GM12878 (cell line): ENCODE measurements around the gene DCUN1D3. TPM values are rescaled to one million over a fixed set of nuclear protein-coding genes. Genes with fewer than 3 reads are reported as not detected.

ENCODE experiments used
- BACH1 ChIP-seq: fragments of 450-650 bp; IDR thresholded peaks from 2 replicates; pipeline ENCODE4 v1.6.1; 2017; ENCODE audit warnings: mild to moderate bottlenecking, borderline replicate concordance
- BHLHE40 ChIP-seq, 2 experiments: fragments of 450-650 bp in 1 of 2; IDR thresholded peaks; 2 replicates each; pipeline ENCODE4 v1.6.1; 2011 to 2017; ENCODE audit warnings: low read depth in 2 of 2, borderline replicate concordance in 1 of 2, improper control_type of control experiment in 1 of 2, low read length in 1 of 2, mild to moderate bottlenecking in 1 of 2
- CBX3 ChIP-seq: fragments of 200-600 bp; sonication (generic); IDR thresholded peaks from 2 replicates; pipeline ENCODE4 v1.6.1; 2016; ENCODE audit warnings: low read depth, borderline replicate concordance
- CBX5 ChIP-seq: sonication (generic); IDR thresholded peaks from 2 replicates; pipeline ENCODE4 v1.6.1; 2016; ENCODE audit warnings: low read depth, moderate library complexity, mild to moderate bottlenecking, inconsistent platforms
- CREM ChIP-seq: IDR thresholded peaks from 2 replicates; pipeline ENCODE4 v1.6.1; 2014; ENCODE audit warnings: antibody characterized with exemption, low read depth
- EP300 ChIP-seq, 2 experiments: fragments of 150-350 bp in 1 of 2; IDR thresholded peaks; 2 replicates each; pipeline ENCODE4 v1.6.1; 2011 to 2012; ENCODE audit warnings: low read depth in 2 of 2, low read length in 2 of 2, borderline replicate concordance in 1 of 2, improper control_type of control experiment in 1 of 2, inconsistent platforms in 1 of 2; ENCODE audit not compliant: control insufficient read depth in 1 of 2
- GATAD2B ChIP-seq: fragments of 450-650 bp; conservative IDR thresholded peaks from 2 replicates; pipeline ENCODE4 v1.6.1; 2017; ENCODE audit warnings: low read depth, mild to moderate bottlenecking, moderate library complexity
- HCFC1 ChIP-seq: fragments of 150-350 bp; IDR thresholded peaks from 2 replicates; pipeline ENCODE4 v1.6.1; 2014; ENCODE audit warnings: low read length
- HDAC2 ChIP-seq: fragments of 200-600 bp; sonication (generic); IDR thresholded peaks from 2 replicates; pipeline ENCODE4 v1.6.1; 2017
- IRF4 ChIP-seq: IDR thresholded peaks from 2 replicates; pipeline ENCODE4 v1.6.1; 2011; ENCODE audit warnings: low read depth, low read length
- KLF5 ChIP-seq: fragments of 450-650 bp; IDR thresholded peaks from 2 replicates; pipeline ENCODE4 v1.6.1; 2014; ENCODE audit warnings: mild to moderate bottlenecking; ENCODE audit not compliant: partially characterized antibody
- MEF2B ChIP-seq: fragments of 450-650 bp; IDR thresholded peaks from 2 replicates; pipeline ENCODE4 v1.6.1; 2018; ENCODE audit warnings: mild to moderate bottlenecking, moderate library complexity; ENCODE audit not compliant: partially characterized antibody, poor library complexity, severe bottlenecking
- MYB ChIP-seq: fragments of 150-350 bp; IDR thresholded peaks from 2 replicates; pipeline ENCODE4 v1.6.1; 2014; ENCODE audit warnings: mild to moderate bottlenecking, low read depth, low read length, borderline replicate concordance
- NR2F1 ChIP-seq: fragments of 450-650 bp; conservative IDR thresholded peaks from 2 replicates; pipeline ENCODE4 v1.6.1; 2017; ENCODE audit warnings: mild to moderate bottlenecking
- POLR2A ChIP-seq: IDR thresholded peaks from 2 replicates; pipeline ENCODE4 v1.6.1; 2011; ENCODE audit warnings: low read depth, mild to moderate bottlenecking, low read length
- SIX5 ChIP-seq: IDR thresholded peaks from 2 replicates; pipeline ENCODE4 v1.6.1; 2011; ENCODE audit warnings: mild to moderate bottlenecking, low read depth, low read length, moderate library complexity; ENCODE audit not compliant: severe bottlenecking
- SMC3 ChIP-seq: IDR thresholded peaks from 2 replicates; pipeline ENCODE4 v1.6.1; 2011; ENCODE audit warnings: low read length, improper control_type of control experiment, borderline replicate concordance
- TCF12 ChIP-seq: IDR thresholded peaks from 2 replicates; pipeline ENCODE4 v1.6.1; 2011; ENCODE audit warnings: low read depth, mild to moderate bottlenecking, low read length
- TCF7 ChIP-seq: IDR thresholded peaks from 2 replicates; pipeline ENCODE4 v1.6.1; 2014; ENCODE audit warnings: antibody characterized with exemption, borderline replicate concordance
- ZNF207 ChIP-seq: fragments of 450-650 bp; IDR thresholded peaks from 2 replicates; pipeline ENCODE4 v1.6.1; 2014; ENCODE audit warnings: antibody characterized with exemption, mild to moderate bottlenecking, borderline replicate concordance
- ZNF217 ChIP-seq: fragments of 450-650 bp; IDR thresholded peaks from 2 replicates; pipeline ENCODE4 v1.6.1; 2017; ENCODE audit warnings: antibody characterized with exemption, mild to moderate bottlenecking
- polyA plus RNA-seq, 11 experiments: library from polyadenylated mRNA; depleted of rRNA in 4 of 11; unstranded in 6 of 11; stranded (reverse) in 5 of 11; fragments of >200 nt; fragmentation: Nextera tagmentation in 4 of 11; fragmentation: Illumina TruSeq in 1 of 11; extraction: Ambion mirVana in 4 of 11; extraction: Trizol in 1 of 11; gene quantifications; 1 replicate in 1 of 11; 2 replicates in 10 of 11; pipeline versions ENCODE4 v1.2.1 to v1.2.3, GENCODE V29; 2011 to 2016; ENCODE audit warnings: inconsistent platforms in 2 of 11, missing spikeins in 2 of 11, low read depth in 1 of 11
- total RNA-seq, 4 experiments: library from RNA; depleted of rRNA in 3 of 4; stranded (reverse); fragments of >200 nt in 3 of 4; fragmentation: Illumina TruSeq in 1 of 4; extraction: Trizol in 1 of 4; gene quantifications; 2 replicates each; pipeline versions ENCODE4 v1.2.1 to v1.2.3, GENCODE V29; 2013 to 2021
- TF ChIP-seq, protein P1 (sequence below): IDR thresholded peaks from 2 replicates; pipeline ENCODE4 v1.6.1; 2011; ENCODE audit warnings: mild to moderate bottlenecking, low read depth, low read length, moderate library complexity; ENCODE audit not compliant: insufficient replicate concordance
- TF ChIP-seq, protein P2 (sequence below): fragments of 450-650 bp; conservative IDR thresholded peaks from 2 replicates; pipeline ENCODE4 v1.6.1; 2017; ENCODE audit warnings: mild to moderate bottlenecking, moderate library complexity
- TF ChIP-seq, protein P3 (sequence below), 3 experiments: IDR thresholded peaks in 2 of 3; conservative IDR thresholded peaks in 1 of 3; 2 replicates each; pipeline ENCODE4 v1.5.1; 2011; ENCODE audit warnings: low read depth in 3 of 3, low read length in 3 of 3, mild to moderate bottlenecking in 3 of 3, control low read depth in 2 of 3, moderate library complexity in 2 of 3, inconsistent platforms in 1 of 3, mixed read lengths in 1 of 3; ENCODE audit not compliant: control insufficient read depth in 2 of 3, insufficient read depth in 1 of 3; ENCODE audit errors: extremely low read depth in 1 of 3
- TF ChIP-seq, protein P4 (sequence below): IDR thresholded peaks from 2 replicates; pipeline ENCODE4 v1.6.1; 2011; ENCODE audit warnings: borderline replicate concordance, low read depth, mild to moderate bottlenecking, moderate library complexity, mixed read lengths, low read length; ENCODE audit not compliant: insufficient read depth; ENCODE audit errors: extremely low read length

Gene DCUN1D3
- total and polyA plus RNA-seq, 10 of the 15 experiments (the other 5 are each of a cell fraction or from before 2014, with no cell fraction given): 0.47 to 4.5 (median 1.9) TPM

DNA sequence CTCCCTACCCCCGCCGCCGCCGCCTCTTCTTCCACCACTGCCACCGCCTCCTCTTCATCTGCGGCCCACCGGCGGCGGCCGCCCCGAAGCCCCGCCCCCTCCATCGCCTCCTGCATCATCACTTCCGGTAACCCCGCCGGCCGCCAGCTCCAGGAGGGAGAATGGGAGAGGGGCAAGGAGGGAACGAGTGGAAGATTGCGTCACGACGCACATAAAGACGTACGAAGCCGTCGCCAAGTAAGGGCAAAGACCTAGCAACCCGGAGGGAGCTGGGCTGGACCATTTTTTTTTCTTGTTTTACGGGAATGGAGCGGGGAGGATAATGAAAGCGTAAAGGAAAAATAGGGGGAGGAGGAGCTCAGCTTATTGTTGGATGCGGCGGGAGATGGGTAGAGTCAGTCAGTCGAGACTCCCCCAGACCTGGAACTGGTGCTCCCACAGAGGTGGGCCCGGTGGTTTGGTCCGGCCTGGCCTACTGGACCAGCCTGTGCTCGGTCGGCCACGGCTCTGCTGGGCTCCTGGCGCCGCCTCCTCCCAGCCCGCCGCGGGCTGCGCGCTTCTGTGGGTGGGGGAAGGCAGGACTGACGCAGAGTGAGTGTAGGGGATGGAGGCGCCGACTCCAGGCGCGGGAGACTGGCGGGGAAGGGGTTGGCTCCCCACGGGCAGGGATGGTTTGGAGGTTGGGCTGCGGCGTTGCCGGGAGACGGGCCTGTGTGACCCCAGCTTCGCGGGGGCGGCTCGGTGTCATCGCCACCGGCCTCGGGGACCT lies at the start of gene DCUN1D3, which contains the start of gene LYRM1 (continued):
- TF ChIP-seq, protein P1, sequence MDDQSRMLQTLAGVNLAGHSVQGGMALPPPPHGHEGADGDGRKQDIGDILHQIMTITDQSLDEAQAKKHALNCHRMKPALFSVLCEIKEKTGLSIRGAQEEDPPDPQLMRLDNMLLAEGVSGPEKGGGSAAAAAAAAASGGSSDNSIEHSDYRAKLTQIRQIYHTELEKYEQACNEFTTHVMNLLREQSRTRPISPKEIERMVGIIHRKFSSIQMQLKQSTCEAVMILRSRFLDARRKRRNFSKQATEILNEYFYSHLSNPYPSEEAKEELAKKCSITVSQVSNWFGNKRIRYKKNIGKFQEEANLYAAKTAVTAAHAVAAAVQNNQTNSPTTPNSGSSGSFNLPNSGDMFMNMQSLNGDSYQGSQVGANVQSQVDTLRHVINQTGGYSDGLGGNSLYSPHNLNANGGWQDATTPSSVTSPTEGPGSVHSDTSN: no peak
- TF ChIP-seq SMC3: no peak
- TF ChIP-seq CBX3: no peak
- no peak for TF ChIP-seq HDAC2
- TF ChIP-seq, protein P2, sequence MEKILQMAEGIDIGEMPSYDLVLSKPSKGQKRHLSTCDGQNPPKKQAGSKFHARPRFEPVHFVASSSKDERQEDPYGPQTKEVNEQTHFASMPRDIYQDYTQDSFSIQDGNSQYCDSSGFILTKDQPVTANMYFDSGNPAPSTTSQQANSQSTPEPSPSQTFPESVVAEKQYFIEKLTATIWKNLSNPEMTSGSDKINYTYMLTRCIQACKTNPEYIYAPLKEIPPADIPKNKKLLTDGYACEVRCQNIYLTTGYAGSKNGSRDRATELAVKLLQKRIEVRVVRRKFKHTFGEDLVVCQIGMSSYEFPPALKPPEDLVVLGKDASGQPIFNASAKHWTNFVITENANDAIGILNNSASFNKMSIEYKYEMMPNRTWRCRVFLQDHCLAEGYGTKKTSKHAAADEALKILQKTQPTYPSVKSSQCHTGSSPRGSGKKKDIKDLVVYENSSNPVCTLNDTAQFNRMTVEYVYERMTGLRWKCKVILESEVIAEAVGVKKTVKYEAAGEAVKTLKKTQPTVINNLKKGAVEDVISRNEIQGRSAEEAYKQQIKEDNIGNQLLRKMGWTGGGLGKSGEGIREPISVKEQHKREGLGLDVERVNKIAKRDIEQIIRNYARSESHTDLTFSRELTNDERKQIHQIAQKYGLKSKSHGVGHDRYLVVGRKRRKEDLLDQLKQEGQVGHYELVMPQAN: 0 out of 2 replicates have a peak, but pooled peaks have one; percentile 54
- TF ChIP-seq MYB: no peak
- 0 out of 4 replicates have a peak, but pooled peaks of 1 of the 2 experiments have one; percentile 24 for TF ChIP-seq EP300 (IDR thresholded peaks at IDR 0.05; ENCODE audit: borderline replicate concordance in 1 of 2, control insufficient read depth in 1 of 2, low read depth in 2 of 2, low read length in 2 of 2)
- TF ChIP-seq HCFC1: peak; percentile 45
- peak; percentile 80 for TF ChIP-seq NR2F1
- TF ChIP-seq ZNF207: peak; percentile 69; the same call in 1 of the 2 replicates
- no peak for TF ChIP-seq ZNF217
- TF ChIP-seq CBX5: no peak
- TF ChIP-seq, protein P3, sequence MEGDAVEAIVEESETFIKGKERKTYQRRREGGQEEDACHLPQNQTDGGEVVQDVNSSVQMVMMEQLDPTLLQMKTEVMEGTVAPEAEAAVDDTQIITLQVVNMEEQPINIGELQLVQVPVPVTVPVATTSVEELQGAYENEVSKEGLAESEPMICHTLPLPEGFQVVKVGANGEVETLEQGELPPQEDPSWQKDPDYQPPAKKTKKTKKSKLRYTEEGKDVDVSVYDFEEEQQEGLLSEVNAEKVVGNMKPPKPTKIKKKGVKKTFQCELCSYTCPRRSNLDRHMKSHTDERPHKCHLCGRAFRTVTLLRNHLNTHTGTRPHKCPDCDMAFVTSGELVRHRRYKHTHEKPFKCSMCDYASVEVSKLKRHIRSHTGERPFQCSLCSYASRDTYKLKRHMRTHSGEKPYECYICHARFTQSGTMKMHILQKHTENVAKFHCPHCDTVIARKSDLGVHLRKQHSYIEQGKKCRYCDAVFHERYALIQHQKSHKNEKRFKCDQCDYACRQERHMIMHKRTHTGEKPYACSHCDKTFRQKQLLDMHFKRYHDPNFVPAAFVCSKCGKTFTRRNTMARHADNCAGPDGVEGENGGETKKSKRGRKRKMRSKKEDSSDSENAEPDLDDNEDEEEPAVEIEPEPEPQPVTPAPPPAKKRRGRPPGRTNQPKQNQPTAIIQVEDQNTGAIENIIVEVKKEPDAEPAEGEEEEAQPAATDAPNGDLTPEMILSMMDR (IDR thresholded peaks at IDR 0.05 in 2 of 3, conservative IDR thresholded peaks at IDR 0.05 in 1 of 3; ENCODE audit: control insufficient read depth in 2 of 3, extremely low read depth in 1 of 3, insufficient read depth in 1 of 3, low read depth in 3 of 3, low read length in 3 of 3): no peak
- peak; percentile 88 for TF ChIP-seq POLR2A
- peak; percentile 42 for TF ChIP-seq MEF2B
- TF ChIP-seq IRF4: no peak
- TF ChIP-seq TCF12: no peak
- TF ChIP-seq SIX5: peak; percentile 47
- TF ChIP-seq BACH1: peak; percentile 57; the same call in 1 of the 2 replicates
- peak; percentile 95 to 96 for TF ChIP-seq BHLHE40 (IDR thresholded peaks at IDR 0.05; ENCODE audit: borderline replicate concordance in 1 of 2, low read depth in 2 of 2, low read length in 1 of 2)
- peak; percentile 88 for TF ChIP-seq GATAD2B
- TF ChIP-seq KLF5: peak; percentile 98
- TF ChIP-seq, protein P4, sequence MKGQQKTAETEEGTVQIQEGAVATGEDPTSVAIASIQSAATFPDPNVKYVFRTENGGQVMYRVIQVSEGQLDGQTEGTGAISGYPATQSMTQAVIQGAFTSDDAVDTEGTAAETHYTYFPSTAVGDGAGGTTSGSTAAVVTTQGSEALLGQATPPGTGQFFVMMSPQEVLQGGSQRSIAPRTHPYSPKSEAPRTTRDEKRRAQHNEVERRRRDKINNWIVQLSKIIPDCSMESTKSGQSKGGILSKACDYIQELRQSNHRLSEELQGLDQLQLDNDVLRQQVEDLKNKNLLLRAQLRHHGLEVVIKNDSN: no peak
- TF ChIP-seq CREM: peak; percentile 92
- no peak for TF ChIP-seq TCF7
